Thoracic aorta (tissue), 2 donors: ENCODE results near the gene IQGAP1. TPM values are rescaled to one million over a fixed set of nuclear protein-coding genes. Genes with fewer than 3 reads are reported as not detected.
"Not testable (repeated sequence)": the region's sequence is repeated elsewhere in the genome, so short reads cannot be mapped to it uniquely, and the experiment has no call there.

Experiments
- ATAC-seq: fragments of 150-250 bp; one replicate; pipeline ENCODE4 v1.8.0; 2017; ENCODE audit warnings: low read depth; ENCODE audit not compliant: insufficient number of reproducible peaks, low FRiP score
- DNase-seq: peaks from one replicate; pipeline ENCODE4 v3.0.0-alpha.2; 2020; ENCODE audit warnings: low spot score
- H3K27ac ChIP-seq, 2 donors: fragments of 200-600 bp; sonication (generic); 1 replicate in 1 of 2; 2 replicates in 1 of 2; pipeline ENCODE4 v1.5.1; 2016; ENCODE audit warnings: mild to moderate bottlenecking in 2 of 2, moderate library complexity in 2 of 2
- H3K27me3 ChIP-seq: fragments of 200-600 bp; sonication (generic); replicated peaks from 2 replicates; pipeline ENCODE4 v1.6.0; 2016; ENCODE audit warnings: mild to moderate bottlenecking; ENCODE audit not compliant: insufficient read depth
- H3K36me3 ChIP-seq: fragments of 200-600 bp; sonication (generic); one replicate; pipeline ENCODE4 v1.5.1; 2016
- H3K4me1 ChIP-seq, 2 donors: fragments of 200-600 bp; sonication (generic); 1 replicate in 1 of 2; 2 replicates in 1 of 2; pipeline versions ENCODE4 v1.5.1 to v1.6.0; 2016; ENCODE audit warnings: low read depth in 2 of 2, mild to moderate bottlenecking in 1 of 2; ENCODE audit not compliant: control insufficient read depth in 1 of 2
- H3K4me3 ChIP-seq: fragments of 200-600 bp; sonication (generic); 2 replicates; pipeline ENCODE4 v1.5.1; 2016; ENCODE audit warnings: mild to moderate bottlenecking
- H3K9me3 ChIP-seq: fragments of 200-600 bp; sonication (generic); 2 replicates; pipeline ENCODE4 v1.5.1; 2016
- total RNA-seq, 2 donors: library from RNA; depleted of rRNA; stranded (reverse); fragments of >200 nt; gene quantifications; one replicate each; pipeline versions ENCODE4 v1.1.0 to v1.2.3, GENCODE V29; 2016
- TF ChIP-seq, protein P1 (sequence below): fragments of 200-600 bp; sonication (generic); IDR thresholded peaks from one replicate; pipeline ENCODE4 v1.5.1; 2019; ENCODE audit warnings: antibody characterized with exemption

The IQGAP1 gene
- total RNA-seq, 2 donors from 2014 or later = 280 to 340 TPM

DNA sequence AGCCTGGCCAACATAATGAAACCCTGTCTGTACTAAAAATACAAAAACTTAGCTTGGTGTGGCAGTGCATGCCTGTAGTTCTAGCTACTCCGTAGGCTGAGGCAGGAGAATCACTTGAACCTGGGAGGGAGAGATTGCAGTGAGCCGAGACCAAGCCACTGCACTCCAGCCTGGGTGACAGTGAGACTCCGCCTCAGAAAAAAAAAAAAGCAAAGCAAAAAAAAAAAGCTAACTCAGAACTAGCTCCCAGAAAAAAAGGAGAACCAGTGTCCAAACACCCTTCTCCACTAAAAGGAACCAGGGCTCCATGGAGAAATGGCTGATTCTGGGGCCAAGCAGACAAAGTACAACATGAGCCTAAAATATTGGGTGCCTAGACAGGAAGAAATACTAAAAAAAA, 124.9 kb downstream of the IQGAP1 start:
- Histone ChIP-seq H3K27ac (peak overlapping the region in 1 of 2 donors; percentile 15), H3K27me3 (no peaks in the 10 kb centered on the region), H3K36me3 (no peaks in the 10 kb centered on the region), H3K9me3 (no peaks in the 10 kb centered on the region), H3K4me1 (peaks cover 15 to 17% of the 10 kb centered on the region in 2 donors), H3K4me3 (peak overlapping the region; percentile 28)
- DNase-seq (no peak), ATAC-seq (no peak)
- TF ChIP-seq, protein P1, sequence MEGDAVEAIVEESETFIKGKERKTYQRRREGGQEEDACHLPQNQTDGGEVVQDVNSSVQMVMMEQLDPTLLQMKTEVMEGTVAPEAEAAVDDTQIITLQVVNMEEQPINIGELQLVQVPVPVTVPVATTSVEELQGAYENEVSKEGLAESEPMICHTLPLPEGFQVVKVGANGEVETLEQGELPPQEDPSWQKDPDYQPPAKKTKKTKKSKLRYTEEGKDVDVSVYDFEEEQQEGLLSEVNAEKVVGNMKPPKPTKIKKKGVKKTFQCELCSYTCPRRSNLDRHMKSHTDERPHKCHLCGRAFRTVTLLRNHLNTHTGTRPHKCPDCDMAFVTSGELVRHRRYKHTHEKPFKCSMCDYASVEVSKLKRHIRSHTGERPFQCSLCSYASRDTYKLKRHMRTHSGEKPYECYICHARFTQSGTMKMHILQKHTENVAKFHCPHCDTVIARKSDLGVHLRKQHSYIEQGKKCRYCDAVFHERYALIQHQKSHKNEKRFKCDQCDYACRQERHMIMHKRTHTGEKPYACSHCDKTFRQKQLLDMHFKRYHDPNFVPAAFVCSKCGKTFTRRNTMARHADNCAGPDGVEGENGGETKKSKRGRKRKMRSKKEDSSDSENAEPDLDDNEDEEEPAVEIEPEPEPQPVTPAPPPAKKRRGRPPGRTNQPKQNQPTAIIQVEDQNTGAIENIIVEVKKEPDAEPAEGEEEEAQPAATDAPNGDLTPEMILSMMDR = no peak

GRCh38 chr15:90513448-90513847, 125.4 kb downstream of the IQGAP1 start:
- Histone ChIP-seq H3K27ac (no peak overlapping the region), H3K27me3 (no peaks in the 10 kb centered on the region), H3K9me3 (no peaks in the 10 kb centered on the region), H3K4me3 (no peak overlapping the region), H3K36me3 (no peaks in the 10 kb centered on the region), H3K4me1 (peaks cover 15 to 17% of the 10 kb centered on the region in 2 donors)
- TF ChIP-seq, protein P1 = no peak
- DNase-seq (no peak), ATAC-seq (no peak)

DNA sequence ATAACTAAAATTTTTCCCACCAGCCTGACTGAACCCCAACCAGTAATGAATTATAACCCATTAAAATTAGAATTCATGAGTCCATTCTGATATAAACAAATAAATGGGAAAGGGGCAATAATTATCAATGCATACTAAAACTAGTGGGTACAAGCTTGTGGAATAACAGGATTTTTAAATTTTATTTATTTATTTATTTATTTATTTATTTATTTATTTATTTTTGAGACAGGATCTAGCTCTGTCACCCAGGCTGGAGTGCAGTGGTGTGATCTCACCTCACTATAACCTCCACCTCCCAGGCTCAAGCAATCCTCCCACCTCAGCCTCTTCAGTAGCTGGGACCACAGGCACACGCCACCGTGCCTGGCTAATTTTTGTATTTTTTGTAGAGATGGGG, 125.9 kb downstream of the IQGAP1 start:
- not testable (repeated sequence) for DNase-seq, H3K27me3 ChIP-seq, ATAC-seq, H3K27ac ChIP-seq, H3K36me3 ChIP-seq, H3K4me3 ChIP-seq, H3K9me3 ChIP-seq
- H3K4me1 ChIP-seq = peaks cover 15 to 17% of the 10 kb centered on the region in 2 donors

DNA sequence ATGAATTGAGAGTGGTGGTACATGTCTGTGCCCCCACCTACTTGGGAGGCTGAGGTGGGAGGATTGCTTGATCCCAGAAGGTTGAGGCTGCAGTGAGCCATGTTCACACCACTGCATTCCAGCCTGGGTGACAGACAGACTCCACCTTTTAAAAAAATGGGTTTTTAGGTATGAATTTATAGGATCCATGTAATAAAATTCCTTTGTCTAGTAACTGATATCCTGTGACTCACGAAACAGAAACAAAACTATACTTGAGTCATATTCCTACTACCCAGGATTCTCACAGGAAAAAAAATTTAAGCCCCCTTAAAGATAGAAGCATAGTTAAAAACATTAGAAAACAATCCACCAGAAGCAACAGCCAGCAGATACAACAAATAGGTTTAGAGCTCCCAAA, 131.6 kb downstream of the IQGAP1 start:
- no peaks in the 10 kb centered on the region for H3K27me3 ChIP-seq
- TF ChIP-seq, protein P1 = no peak
- H3K9me3 ChIP-seq = no peaks in the 10 kb centered on the region
- no peak for ATAC-seq
- H3K4me3 ChIP-seq = no peak overlapping the region
- no peaks in the 10 kb centered on the region for H3K36me3 ChIP-seq
- no peak overlapping the region for H3K27ac ChIP-seq
- no peak for DNase-seq
- H3K4me1 ChIP-seq = no peaks in the 10 kb centered on the region

- DNase-seq = no peak
- TF ChIP-seq, protein P1 = no peak
- H3K27ac ChIP-seq = no peak overlapping the region
- no peak for ATAC-seq
- H3K4me1 ChIP-seq = no peaks in the 10 kb centered on the region
- H3K27me3 ChIP-seq = no peaks in the 10 kb centered on the region
- no peaks in the 10 kb centered on the region for H3K36me3 ChIP-seq
- H3K9me3 ChIP-seq = no peaks in the 10 kb centered on the region
- no peak overlapping the region for H3K4me3 ChIP-seq
These were observed 132.3 kb downstream of the IQGAP1 start for GRCh38 chr15:90520365-90520764.

DNA sequence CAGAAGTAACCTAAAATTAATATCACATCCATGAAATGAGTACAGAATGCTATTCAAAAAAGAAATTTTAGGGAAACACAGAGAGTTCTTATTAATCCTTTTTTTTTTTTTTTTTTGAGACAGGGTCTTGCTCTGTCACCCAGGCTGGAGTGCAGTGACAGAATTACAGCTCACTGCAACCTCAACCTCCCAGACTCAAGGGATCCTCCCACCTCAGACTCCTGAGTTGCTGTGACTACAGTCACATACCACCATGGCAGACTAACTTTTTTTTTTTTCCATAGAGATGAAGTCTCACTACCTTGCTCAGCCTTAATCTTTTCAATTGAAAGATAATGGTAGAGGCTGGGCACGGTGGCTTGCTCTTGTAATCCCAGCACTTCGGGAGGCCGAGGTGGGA, 135.3 kb downstream of the IQGAP1 start:
- H3K36me3 ChIP-seq = no peaks in the 10 kb centered on the region
- H3K4me3 ChIP-seq = no peak overlapping the region
- TF ChIP-seq, protein P1 = no peak
- ATAC-seq (no peak), DNase-seq (no peak)
- no peak overlapping the region for H3K27ac ChIP-seq
- H3K4me1 ChIP-seq = no peaks in the 10 kb centered on the region
- H3K27me3 ChIP-seq = no peaks in the 10 kb centered on the region
- H3K9me3 ChIP-seq = no peaks in the 10 kb centered on the region

DNA sequence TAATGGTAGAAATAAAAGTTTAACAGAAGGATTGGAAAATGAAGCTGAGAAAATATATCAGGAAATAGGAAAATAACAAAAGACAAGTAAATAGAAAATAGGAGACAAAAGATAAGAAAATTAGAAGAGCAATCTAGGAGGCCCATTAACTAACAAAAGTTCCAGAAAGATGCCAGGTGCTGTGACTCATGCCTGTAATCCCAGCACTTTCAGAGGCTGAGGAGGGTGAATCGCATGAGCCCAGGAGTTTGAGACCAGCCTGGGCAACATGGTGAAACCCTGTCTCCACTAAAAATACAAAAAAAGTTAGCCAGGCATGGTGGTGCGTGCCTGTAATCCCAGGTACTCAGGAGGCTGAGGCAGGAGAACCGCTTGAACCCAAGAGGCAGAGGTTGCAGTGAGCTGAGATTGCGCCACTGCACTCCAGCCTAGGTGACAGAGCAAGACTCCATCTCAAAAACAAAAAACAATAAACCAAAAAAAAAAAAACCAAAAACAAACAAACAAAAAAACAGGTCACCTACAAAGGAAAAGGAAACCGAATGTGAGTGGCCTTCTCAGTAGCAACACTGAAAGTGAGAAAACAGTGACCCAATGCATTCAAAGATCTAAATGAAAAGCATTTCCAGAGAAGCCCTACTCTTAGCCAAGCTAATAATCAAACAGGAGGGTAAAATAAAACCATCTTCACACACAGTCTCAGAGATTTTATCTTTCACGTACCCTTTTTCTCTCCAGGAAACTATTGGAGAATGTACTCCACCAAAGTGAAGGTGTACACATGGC, 136.2 kb downstream of the IQGAP1 start:
- not testable (repeated sequence) for H3K27me3 ChIP-seq, H3K9me3 ChIP-seq, H3K36me3 ChIP-seq, H3K4me1 ChIP-seq, ATAC-seq, H3K4me3 ChIP-seq, DNase-seq, H3K27ac ChIP-seq
